ENCODE measurements around the gene LRRN2.

DNA sequence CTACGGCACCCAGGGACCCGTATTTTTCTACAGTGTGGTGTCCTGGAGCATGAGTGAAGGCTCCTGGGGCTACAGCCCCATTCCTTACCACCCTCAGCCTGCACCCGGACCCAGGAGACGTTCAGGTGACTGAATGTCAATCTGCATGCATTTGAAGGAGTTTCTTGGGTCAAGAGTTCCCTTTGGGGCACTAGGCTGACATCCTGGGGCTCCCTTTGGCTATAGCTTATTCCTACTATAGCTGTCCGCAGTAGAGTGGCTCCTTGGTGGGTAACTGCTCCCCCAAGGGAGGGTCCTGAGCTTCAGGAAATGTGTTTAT lies 19.9 kb upstream of the LRRN2 start:
- no peak for TF ChIP-seq POLR2A (IDR thresholded peaks at IDR 0.05; ENCODE audit: extremely low read depth, insufficient read length)
- TF ChIP-seq, protein P1, sequence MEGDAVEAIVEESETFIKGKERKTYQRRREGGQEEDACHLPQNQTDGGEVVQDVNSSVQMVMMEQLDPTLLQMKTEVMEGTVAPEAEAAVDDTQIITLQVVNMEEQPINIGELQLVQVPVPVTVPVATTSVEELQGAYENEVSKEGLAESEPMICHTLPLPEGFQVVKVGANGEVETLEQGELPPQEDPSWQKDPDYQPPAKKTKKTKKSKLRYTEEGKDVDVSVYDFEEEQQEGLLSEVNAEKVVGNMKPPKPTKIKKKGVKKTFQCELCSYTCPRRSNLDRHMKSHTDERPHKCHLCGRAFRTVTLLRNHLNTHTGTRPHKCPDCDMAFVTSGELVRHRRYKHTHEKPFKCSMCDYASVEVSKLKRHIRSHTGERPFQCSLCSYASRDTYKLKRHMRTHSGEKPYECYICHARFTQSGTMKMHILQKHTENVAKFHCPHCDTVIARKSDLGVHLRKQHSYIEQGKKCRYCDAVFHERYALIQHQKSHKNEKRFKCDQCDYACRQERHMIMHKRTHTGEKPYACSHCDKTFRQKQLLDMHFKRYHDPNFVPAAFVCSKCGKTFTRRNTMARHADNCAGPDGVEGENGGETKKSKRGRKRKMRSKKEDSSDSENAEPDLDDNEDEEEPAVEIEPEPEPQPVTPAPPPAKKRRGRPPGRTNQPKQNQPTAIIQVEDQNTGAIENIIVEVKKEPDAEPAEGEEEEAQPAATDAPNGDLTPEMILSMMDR (IDR thresholded peaks at IDR 0.05; ENCODE audit: low read depth, low read length) = no peak
- TF ChIP-seq, protein P2, sequence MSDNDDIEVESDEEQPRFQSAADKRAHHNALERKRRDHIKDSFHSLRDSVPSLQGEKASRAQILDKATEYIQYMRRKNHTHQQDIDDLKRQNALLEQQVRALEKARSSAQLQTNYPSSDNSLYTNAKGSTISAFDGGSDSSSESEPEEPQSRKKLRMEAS (IDR thresholded peaks at IDR 0.05; ENCODE audit: low read depth, low read length) = no peak
